Measurements from ENCODE around the gene MYOD1.

MYOD1 gene

GRCh38 chr11:17694494-17695110, 24.8 kb upstream of the MYOD1 start:
- H3K4me3 ChIP-seq (ENCODE audit: low read depth, low read length) = no peak overlapping the region
- no peak for TF ChIP-seq CTCF (IDR thresholded peaks at IDR 0.05; ENCODE audit: borderline replicate concordance, insufficient read depth, low read depth, low read length)

DNA sequence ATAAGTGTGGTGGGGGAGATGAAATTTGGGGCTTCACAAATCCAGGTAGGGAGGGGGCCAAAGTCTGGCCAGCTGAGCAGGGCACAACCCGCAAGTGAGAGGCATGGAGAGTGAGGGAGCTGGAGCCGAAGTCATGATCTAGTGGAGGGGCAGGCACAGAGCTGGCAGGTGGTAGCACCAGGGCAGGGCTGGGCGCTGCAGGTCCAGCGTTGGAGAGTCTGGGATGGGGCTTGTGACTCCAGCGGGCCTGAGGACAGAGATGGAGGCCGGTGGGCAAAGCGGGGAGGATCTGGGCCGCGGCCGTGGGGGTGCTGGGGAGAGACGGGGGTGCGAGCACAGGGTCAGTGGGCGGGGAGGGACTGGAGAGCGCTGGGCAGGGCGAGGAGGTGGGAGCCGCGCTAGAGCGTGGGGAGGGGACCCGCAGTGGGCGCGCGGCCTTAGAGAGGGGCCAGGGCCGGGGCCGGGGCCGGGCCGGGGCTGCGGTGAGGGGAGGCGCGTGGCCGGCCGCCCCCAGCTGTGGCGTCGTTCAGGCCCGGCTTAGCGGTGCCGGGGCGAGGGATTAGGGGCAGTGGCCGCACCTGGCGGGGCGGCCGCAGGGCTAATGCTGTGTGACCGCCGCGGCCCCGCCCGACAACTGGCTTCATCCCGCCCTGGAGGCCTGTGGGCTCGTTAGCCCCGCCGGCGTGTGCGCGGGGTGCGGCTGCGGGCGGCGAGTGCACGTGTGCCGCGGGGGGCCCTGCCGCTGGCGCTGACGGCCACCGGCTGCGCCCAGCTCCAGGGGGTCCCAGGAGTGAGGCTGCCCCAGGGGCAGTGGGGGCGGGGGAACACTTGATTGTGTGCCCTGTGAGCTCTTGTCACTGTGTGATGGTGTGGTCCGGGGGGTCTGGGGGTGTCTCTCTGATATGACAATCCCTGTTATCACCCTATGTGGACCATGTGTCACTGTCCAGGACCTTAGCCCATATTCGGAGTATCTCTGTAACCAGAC, 23.6 kb upstream of the MYOD1 start:
- no peak overlapping the region for H3K4me3 ChIP-seq (ENCODE audit: low read depth, low read length)
- no peak for TF ChIP-seq CTCF (IDR thresholded peaks at IDR 0.05; ENCODE audit: borderline replicate concordance, insufficient read depth, low read depth, low read length)

- TF ChIP-seq CTCF (IDR thresholded peaks at IDR 0.05; ENCODE audit: borderline replicate concordance, insufficient read depth, low read depth, low read length) = no peak
Observed at GRCh38 chr11:17696741-17697140, 22.6 kb upstream of the MYOD1 start.

DNA sequence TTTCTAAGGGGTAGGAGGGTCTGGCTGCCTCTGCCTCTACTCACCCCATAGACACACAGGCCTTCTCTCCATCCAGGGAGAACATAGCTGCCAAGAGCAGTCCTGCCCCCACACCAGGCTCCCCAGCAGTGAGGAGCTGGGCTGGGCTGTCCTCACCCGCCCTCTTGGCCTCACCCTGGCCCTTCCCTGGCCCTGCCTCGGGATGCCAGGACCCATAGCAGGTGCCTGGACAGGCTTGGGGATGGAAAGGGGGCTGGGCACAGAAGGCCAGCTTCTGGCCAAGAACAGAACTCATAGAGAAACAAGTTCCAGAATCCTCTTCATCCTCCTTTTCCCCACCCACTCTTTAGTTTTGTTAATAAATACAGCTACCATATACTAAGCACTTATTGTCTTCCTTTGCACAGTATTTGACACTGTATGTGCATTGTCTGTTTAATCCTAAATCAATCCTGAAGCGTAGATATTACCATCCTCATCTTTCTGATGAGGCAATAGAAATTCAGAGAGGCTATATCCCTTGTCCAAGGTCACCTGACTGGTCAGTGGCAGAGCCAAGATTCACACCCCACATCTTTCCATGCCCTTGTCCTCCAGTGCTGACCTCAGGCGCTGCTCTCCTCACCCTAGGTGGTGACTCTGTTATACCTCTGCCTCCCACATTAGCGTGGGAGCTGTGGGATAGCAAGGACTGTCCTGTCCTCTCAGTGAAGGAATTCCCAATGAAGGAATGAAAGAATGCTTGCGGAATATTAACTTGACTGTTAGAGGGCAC, 22.0 kb upstream of the MYOD1 start:
- no peak overlapping the region for H3K4me3 ChIP-seq (ENCODE audit: low read depth, low read length)
- TF ChIP-seq CTCF (IDR thresholded peaks at IDR 0.05; ENCODE audit: borderline replicate concordance, insufficient read depth, low read depth, low read length) = no peak

More at GRCh38 chr11:17696741-17697140, 22.6 kb upstream of the MYOD1 start:
- H3K4me3 ChIP-seq (ENCODE audit: low read depth, low read length) = no peak overlapping the region

DNA sequence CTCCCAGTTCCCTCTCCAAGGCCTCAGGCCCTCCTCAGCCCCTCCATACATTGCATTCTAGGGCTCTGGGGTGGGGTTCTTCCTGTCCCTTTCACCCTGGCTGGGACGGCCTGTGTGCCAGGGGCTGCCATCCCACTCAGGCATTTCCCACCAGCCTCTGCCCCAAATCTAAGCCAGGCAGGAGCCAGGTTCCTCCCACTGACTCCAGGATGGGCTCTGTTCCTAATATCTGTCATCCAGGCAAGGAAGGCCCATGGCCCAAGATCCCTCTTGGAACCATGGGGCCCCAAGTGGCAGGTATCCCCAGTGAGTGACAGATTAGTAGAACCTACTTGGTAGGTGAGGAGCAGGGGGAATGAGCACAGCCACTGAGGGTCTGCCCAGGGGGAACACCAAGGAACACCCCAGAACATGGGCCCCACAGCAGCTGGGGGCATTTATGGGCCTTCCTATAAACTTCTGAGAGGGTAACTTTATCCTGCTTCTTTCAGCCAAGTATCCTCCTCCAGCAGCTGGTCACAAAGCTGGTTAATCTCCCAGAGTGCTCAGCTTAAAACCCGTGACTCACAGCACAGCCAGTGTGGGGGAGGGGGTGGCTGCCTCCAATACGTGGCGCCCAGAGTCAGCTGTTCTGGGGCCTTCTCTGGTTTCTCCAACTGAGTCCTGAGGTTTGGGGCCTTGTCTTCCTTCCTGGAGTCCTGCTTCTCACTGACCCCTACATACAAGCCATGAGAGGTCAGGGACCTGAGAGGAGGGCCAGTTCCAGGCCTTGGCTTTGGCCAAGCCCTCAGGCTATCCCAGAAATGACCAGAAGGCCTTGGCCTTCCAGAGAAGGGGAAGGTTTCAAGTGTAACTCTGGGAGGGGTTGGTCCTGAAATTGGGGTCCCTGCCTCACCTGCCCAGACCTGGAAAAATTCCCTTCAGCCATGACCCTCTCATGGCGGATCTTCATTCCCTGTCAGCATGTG, 19.9 kb upstream of the MYOD1 start:
- no peak for TF ChIP-seq CTCF (IDR thresholded peaks at IDR 0.05; ENCODE audit: borderline replicate concordance, insufficient read depth, low read depth, low read length)
- no peak overlapping the region for H3K4me3 ChIP-seq (ENCODE audit: low read depth, low read length)

GRCh38 chr11:17700991-17701390, 18.4 kb upstream of the MYOD1 start:
- H3K4me3 ChIP-seq (ENCODE audit: low read depth, low read length) = no peak overlapping the region
- no peak for TF ChIP-seq CTCF (IDR thresholded peaks at IDR 0.05; ENCODE audit: borderline replicate concordance, insufficient read depth, low read depth, low read length)
